ENCODE results near the gene LMX1B. TPM values are rescaled to one million over a fixed set of nuclear protein-coding genes. Genes with fewer than 3 reads are reported as not detected.

The LMX1B gene
- total RNA-seq, 2 experiments from 2014 or later = not detected

DNA sequence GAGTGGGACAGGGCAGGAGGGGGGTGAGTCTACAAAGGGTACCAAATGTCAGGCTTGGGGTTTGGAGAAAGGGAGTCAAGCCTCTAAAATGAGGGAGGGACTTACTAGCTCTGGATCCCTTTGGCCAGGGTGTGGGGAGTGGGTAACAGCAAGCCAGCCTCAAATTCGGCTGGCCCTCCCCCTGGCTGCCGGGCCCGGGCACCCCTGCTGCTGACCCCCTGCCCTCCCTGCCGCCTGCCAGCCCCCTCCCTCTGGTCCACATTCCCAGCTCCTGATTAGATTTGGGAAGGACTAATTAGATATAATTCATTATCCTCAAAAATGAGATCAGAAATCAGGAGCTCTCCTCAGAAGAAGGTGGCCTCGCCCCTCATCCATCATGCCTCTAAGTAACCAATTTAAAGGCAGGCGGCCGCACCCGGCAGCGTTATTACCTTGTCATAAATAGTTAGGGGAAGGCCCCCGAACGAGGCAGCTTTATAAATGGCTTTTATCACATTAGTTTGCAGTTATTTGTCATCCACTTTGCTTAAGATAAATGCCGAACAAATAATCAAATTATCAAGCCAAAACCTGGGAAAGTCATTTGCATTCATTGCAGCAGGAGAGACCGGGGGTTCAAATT is 44.6 kb downstream of the LMX1B start:
- Mint-ChIP-seq H3K4me3 (no peak overlapping the region), H3K9me3 (no peaks in the 10 kb centered on the region), H3K27ac (no peak overlapping the region), H3K27me3 (peaks cover 8% of the 10 kb centered on the region), H3K36me3 (no peaks in the 10 kb centered on the region), H3K4me1 (no peaks in the 10 kb centered on the region)
- POLR2A ChIA-PET = no interaction called here
- ATAC-seq (ENCODE audit: low read depth) (no peak), DNase-seq (no peak)

DNA sequence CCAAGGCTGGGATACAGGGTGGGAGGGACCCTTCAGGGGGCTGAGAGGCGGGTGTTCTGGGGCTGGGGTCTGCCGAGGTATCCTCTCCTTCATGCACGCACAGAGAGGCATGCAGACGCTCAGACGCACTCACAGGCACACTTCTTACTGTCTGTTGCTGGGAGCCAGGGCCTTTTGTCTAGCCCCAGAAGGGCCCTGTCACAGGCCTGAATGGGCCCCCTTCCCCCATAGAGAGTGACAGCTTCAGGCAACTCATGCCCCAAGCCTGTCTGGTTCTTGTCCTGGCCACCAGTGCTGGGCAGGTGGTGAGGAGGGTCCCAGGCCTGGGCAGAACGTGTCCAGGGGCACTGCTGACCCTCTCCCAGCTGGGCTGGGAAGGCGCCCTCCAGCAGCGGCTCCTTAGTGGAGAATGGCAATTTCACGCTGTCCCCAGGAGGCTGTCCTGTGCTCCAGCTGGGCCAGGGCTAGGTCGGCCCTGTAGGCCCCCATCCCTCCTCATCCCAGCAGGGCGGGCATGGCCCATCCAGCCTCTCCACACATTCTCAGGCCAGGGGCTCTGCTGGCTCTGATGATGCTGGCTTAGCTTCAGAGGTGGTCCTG is 45.3 kb downstream of the LMX1B start:
- no peaks in the 10 kb centered on the region for H3K36me3 Mint-ChIP-seq
- no peak overlapping the region for H3K27ac Mint-ChIP-seq
- POLR2A ChIA-PET = no interaction called here
- no peak overlapping the region for H3K4me3 Mint-ChIP-seq
- H3K4me1 Mint-ChIP-seq = no peaks in the 10 kb centered on the region
- DNase-seq (no peak), ATAC-seq (ENCODE audit: low read depth) (no peak)
- peaks cover under 1% of the 10 kb centered on the region for H3K27me3 Mint-ChIP-seq
- H3K9me3 Mint-ChIP-seq = no peaks in the 10 kb centered on the region

DNA sequence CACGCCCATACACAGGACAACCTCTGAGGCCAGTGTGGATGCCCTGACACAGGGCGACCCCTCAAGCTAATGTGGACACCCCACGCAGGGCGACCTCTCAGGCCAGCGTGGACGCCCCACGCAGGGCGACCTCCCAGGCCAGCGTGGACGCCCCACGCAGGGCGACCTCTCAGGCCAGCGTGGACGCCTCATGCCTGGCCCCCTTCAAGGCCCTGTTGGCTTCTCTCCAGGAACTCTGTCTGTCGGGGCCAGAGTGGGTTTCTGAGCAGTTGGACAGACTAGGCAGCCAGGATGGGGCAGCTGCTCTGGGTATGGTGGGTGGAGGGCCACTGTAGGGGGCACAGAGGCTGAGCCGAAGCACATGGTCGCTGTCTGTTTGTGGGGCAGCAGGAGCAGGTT is 47.4 kb downstream of the LMX1B start:
- POLR2A ChIA-PET = no interaction called here
- no peak for ATAC-seq (ENCODE audit: low read depth)
- H3K36me3 Mint-ChIP-seq = no peaks in the 10 kb centered on the region
- no peak overlapping the region for H3K4me3 Mint-ChIP-seq
- no peaks in the 10 kb centered on the region for H3K4me1 Mint-ChIP-seq
- no peak for DNase-seq
- H3K9me3 Mint-ChIP-seq = no peaks in the 10 kb centered on the region
- H3K27me3 Mint-ChIP-seq = peaks cover 18% of the 10 kb centered on the region
- H3K27ac Mint-ChIP-seq = no peak overlapping the region

DNA sequence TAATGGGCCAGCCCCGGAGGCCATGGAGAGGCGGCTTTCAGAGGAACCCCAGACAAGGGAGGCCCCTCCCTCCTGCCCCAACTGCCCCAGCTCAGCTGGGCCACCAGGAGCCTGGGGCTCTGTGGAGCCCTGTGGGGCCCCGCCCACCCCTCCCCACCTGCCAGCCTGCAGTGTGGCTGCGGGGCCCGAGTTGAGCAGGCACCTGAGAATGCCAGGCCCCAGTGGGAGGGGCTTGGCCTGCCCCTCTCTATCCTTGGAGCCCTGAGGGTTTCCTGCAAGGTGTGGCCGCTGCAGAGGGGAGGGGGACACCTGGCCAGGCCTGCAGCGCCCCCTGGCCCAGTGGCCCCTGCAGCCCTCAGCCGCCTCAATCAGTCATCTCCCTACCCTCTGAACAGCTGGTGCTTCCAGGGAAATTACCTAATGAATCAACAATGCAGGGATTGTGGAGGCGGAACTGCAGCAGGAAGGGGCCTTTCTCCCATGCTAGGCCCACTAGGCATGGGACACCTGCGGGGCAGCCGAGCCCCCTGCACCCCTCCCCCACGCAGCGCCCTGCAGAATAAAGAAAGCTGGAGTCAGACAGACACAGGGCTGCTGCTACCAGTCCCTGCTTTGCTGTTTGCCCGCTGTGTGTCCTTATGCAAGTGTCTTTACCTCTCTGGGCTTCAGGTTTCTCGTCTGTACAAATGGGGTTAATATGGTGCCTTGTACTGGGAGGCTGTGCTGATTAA is 48.0 kb downstream of the LMX1B start:
- Mint-ChIP-seq H3K9me3 (no peaks in the 10 kb centered on the region), H3K27me3 (peaks cover 24% of the 10 kb centered on the region), H3K27ac (no peak overlapping the region), H3K4me3 (no peak overlapping the region), H3K36me3 (no peaks in the 10 kb centered on the region), H3K4me1 (peaks cover 1% of the 10 kb centered on the region)
- POLR2A ChIA-PET = no interaction called here
- DNase-seq = no peak
- ATAC-seq (ENCODE audit: low read depth) = no peak

DNA sequence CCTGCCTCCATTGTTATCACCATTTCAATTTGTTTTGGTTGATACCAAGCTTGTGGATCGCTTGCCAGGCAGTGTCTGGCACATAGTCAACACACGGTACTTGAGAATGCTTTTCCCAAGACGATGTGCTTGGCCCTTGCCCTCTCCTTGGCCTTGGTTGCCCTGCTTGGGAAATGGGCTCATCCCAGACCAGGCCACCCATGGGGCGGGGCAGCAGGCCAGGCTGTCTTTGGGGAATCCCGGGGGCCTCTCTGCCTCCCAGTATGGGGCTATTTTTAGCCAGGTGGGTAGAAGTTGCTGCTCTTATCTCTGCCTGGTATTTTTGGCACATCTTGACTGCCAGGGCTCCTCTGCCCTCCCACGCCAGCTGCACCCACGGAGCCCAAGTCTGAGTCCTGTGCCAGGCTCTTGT is 49.9 kb downstream of the LMX1B start:
- Mint-ChIP-seq H3K4me1 (peaks cover 1% of the 10 kb centered on the region), H3K4me3 (no peak overlapping the region), H3K27ac (no peak overlapping the region), H3K27me3 (peaks cover 25% of the 10 kb centered on the region), H3K9me3 (no peaks in the 10 kb centered on the region), H3K36me3 (no peaks in the 10 kb centered on the region)
- ATAC-seq (ENCODE audit: low read depth) = no peak
- POLR2A ChIA-PET = no interaction called here
- no peak for DNase-seq

DNA sequence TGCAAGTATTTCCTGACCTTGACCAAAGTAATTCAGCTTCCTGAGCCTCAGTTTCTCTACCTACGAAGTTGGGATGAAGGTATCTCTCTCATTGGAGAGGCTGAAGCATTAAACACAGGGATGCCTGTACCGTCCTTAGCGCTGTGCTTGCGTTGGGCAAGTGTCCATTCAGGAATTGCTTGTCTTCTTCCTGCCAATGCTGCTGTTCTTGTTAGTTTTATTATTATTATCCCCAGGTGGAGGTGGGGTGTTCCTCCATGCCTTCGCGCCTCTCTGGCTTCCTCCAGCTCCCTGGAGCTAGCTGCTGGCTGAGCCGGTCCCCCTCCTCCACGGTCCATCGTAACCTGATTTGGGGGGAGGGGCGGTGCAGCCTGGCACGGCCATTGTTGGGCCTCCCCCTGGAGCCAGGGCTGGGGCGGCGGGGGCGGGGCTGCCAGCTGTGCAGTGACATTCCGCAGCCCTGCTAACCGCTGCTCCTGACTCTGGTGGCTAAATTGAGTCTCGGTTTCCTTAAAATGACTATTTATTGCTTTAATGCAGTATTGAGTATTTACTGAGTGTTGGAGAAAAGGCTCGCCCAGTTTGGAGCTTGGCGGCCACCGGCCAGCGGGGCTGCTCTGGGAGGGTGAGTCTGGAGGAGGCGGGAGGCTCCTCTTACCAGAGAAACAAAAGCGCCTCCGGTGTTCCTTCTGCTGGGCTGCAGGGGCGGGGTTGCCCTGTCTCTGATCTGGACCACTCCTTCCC is 51.3 kb downstream of the LMX1B start:
- H3K36me3 Mint-ChIP-seq = no peaks in the 10 kb centered on the region
- H3K27ac Mint-ChIP-seq = no peak overlapping the region
- POLR2A ChIA-PET = no interaction called here
- H3K9me3 Mint-ChIP-seq = no peaks in the 10 kb centered on the region
- DNase-seq (no peak), ATAC-seq (ENCODE audit: low read depth) (no peak)
- no peak overlapping the region for H3K4me3 Mint-ChIP-seq
- peaks cover 25% of the 10 kb centered on the region for H3K27me3 Mint-ChIP-seq
- peaks cover 1% of the 10 kb centered on the region for H3K4me1 Mint-ChIP-seq

DNA sequence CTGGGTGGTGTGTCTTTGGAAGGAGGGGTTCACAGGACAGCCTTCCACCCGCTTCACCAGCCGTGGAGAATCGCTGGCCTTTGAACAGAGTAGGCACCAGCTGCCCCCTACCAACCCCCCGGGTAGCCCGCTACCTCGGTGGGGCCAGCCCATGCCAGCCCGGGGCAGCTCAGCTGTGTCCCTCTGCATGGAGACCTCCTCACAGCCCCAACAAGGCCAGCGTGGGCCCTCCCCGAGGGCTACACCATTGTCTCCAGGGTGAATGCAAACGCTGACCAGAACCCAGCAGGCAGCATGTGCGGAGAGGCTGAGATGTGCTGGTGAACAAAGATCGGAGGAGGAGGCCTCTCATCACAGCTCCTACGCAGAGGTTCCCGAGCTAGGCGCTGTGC is 51.9 kb downstream of the LMX1B start:
- Mint-ChIP-seq H3K27me3 (peaks cover 27% of the 10 kb centered on the region), H3K36me3 (no peaks in the 10 kb centered on the region), H3K4me3 (no peak overlapping the region), H3K9me3 (no peaks in the 10 kb centered on the region), H3K27ac (no peak overlapping the region), H3K4me1 (peaks cover 1% of the 10 kb centered on the region)
- POLR2A ChIA-PET = no interaction called here
- DNase-seq (no peak), ATAC-seq (ENCODE audit: low read depth) (no peak)

DNA sequence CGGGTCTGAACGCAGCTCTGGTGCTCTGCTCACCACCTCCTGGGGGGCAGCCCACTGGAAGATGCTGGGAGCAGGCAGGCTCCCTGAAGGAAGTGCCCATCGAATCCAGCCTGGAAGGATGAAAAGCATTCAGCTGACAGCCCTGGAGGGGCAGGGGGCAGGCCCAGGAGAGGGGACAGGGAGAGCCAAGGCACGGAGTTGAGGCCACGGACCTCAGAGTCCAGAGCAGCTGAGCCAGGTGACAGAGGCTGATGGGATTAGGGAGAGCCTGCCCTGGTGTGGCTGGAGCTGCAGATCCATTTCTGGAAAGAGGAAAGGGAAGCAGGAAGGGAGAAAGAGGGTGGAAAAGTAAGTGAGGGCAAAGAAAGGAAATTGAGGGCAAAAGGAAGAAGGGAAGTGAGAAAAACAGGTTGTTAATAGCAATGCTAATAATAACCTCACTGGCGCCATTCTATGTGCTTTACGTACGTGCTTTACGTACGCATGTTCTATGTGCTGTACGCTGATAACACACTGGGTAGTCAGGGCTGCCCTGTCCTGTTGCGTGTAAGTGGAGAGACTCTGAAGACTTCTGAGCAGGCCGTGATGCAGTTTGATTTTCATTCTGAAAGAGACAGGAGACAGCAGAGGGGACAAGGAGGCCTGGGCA is 52.6 kb downstream of the LMX1B start:
- DNase-seq (no peak), ATAC-seq (ENCODE audit: low read depth) (no peak)
- Mint-ChIP-seq H3K27ac (no peak overlapping the region), H3K9me3 (no peaks in the 10 kb centered on the region), H3K36me3 (no peaks in the 10 kb centered on the region), H3K4me3 (no peak overlapping the region), H3K4me1 (peaks cover 1% of the 10 kb centered on the region), H3K27me3 (peaks cover 30% of the 10 kb centered on the region)
- POLR2A ChIA-PET = no interaction called here

DNA sequence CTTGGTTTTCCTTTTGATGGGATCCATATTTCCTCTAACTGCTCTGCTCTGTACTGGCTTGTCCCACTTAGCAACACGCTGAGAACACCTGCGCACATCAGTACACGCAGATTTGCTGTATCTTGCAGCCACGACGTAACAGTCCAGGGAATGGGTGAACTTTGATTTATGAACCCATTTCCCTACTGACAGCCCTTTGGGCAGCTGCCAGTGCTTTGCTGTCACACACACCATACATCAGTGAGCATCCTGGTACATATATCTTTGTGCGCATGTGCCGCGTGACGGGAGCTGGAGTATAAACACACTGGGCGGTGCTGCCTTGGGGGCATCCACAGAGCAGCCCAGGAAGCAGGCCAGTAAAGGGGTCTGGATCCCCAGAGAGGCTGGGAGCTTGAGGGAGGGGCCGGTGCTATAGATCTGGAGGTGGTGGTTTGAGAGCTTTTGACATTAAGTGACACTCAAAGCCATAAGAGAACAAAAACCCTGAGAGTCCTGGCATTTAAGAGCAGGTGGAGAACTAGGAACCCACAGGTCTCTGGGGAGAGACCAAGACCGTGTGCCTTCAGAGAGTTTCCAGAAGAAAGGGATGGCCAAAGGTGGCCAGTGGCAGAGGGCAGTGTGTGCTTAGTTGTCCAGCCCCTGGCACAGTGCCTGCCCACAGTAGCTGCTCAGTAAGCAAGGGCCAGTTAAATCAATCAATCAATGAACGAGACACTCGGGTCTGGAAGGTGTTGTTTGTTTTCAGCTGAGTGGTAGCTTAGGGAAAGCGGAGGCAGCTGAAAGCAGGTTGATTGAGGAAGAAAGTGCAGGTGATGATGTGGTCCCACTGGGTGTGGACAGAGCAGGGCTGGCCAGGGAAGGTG is 53.7 kb downstream of the LMX1B start:
- peaks cover 36% of the 10 kb centered on the region for H3K27me3 Mint-ChIP-seq
- H3K27ac Mint-ChIP-seq = no peak overlapping the region
- no peaks in the 10 kb centered on the region for H3K36me3 Mint-ChIP-seq
- POLR2A ChIA-PET = no interaction called here
- ATAC-seq (ENCODE audit: low read depth) (no peak), DNase-seq (no peak)
- peaks cover 1% of the 10 kb centered on the region for H3K4me1 Mint-ChIP-seq
- H3K9me3 Mint-ChIP-seq = no peaks in the 10 kb centered on the region
- H3K4me3 Mint-ChIP-seq = no peak overlapping the region

DNA sequence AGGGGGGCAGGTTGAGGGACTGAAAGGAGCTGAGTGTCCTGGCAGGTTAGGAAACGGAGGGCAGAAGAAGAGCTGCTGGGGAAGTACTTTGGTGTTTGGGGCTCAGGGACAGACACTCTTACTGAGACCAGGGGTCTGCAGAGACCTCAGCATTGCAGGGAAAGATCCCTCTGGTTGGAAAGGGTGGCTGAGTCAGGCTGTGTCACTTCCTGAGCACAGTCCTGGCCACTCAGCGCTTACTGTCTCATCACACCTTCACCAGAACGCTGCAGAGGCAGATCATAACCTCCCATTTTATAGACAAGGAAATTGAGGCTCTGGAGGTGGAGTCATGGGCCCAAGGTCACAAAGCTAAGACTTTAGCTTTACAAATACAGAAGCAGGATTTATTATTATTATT is 54.3 kb downstream of the LMX1B start:
- Mint-ChIP-seq H3K27me3 (peaks cover 40% of the 10 kb centered on the region), H3K27ac (no peak overlapping the region), H3K4me3 (no peak overlapping the region), H3K9me3 (no peaks in the 10 kb centered on the region), H3K36me3 (no peaks in the 10 kb centered on the region), H3K4me1 (peaks cover 1% of the 10 kb centered on the region)
- DNase-seq (no peak), ATAC-seq (ENCODE audit: low read depth) (no peak)
- POLR2A ChIA-PET = no interaction called here

DNA sequence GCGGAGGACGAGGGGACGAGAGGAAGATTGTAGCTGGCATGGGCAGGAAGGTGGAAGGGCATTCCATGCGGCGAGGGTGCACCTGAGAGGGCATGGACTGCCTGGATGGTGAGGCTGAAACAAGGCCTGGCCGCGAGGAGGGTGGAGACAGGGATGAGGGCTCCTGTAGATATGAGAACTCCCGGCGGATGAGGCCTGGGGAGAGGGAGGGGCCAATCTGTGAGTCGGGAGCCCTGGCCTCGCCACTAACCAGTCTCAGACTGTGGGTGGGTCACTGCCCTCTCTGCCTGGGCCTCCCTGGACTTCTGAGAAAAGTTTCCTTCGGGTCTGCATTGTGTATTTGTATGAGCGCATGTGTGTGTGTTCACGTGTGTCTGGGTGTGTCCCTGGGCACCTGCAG is 55.4 kb downstream of the LMX1B start:
- DNase-seq = no peak
- Mint-ChIP-seq H3K9me3 (no peaks in the 10 kb centered on the region), H3K27me3 (peaks cover 49% of the 10 kb centered on the region), H3K36me3 (no peaks in the 10 kb centered on the region), H3K27ac (no peak overlapping the region), H3K4me1 (peaks cover 1% of the 10 kb centered on the region), H3K4me3 (no peak overlapping the region)
- ATAC-seq (ENCODE audit: low read depth) = no peak
- POLR2A ChIA-PET = no interaction called here

DNA sequence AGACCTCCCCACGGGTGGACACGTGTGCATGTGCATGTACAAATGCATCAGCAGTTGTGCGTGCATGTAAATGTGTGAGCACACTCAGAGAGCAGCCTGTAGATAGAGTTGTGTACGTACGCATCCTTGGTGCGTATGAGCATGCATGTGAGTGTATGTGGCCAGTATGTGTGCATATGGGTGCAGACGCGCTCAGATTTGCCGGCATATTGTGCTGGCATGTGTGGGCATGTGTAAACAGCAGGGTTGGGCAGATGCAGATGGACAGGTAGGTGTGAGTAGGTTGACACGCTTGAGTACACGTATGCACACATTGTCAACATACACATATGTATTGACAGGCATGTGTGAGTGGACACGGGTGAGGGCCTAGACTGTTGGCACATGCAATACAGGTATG is 56.5 kb downstream of the LMX1B start:
- H3K27ac Mint-ChIP-seq = no peak overlapping the region
- no peak overlapping the region for H3K4me3 Mint-ChIP-seq
- ATAC-seq (ENCODE audit: low read depth) = no peak
- peaks cover 1% of the 10 kb centered on the region for H3K4me1 Mint-ChIP-seq
- peaks cover 51% of the 10 kb centered on the region for H3K27me3 Mint-ChIP-seq
- H3K9me3 Mint-ChIP-seq = no peaks in the 10 kb centered on the region
- POLR2A ChIA-PET = no interaction called here
- no peaks in the 10 kb centered on the region for H3K36me3 Mint-ChIP-seq
- no peak for DNase-seq

DNA sequence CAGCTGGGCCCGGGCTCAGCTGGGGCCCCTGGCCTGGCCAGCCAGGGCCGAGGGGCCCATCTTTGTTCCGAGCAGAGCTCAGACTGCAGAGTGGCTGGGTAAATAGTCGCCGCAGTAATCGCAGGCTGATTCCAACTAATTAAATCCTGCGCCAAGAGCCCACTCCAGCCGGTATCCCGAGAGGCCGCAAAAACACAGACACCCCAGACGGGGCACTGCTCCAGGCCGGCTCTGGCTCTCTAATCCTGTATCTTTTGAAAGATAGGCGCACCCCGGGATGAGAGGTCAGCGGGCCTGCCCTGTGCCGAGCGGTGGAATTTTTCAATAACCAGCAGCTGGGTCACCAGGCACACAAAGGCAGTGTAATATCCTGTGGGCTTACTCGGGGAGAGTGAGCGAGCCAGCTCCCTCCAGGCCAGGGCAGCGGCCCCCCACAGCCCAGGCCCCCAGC is 57.7 kb downstream of the LMX1B start:
- POLR2A ChIA-PET = no interaction called here
- ATAC-seq (ENCODE audit: low read depth) = no peak
- H3K4me1 Mint-ChIP-seq = peaks cover 5% of the 10 kb centered on the region

More for the DNA sequence above, 57.7 kb downstream of the LMX1B start:
- Mint-ChIP-seq H3K27ac (no peak overlapping the region), H3K9me3 (no peaks in the 10 kb centered on the region), H3K27me3 (peaks cover 50% of the 10 kb centered on the region), H3K4me3 (no peak overlapping the region), H3K36me3 (peaks cover 2% of the 10 kb centered on the region)
- DNase-seq = no peak

Measured in activated naive CD8-positive, alpha-beta T cell treated with anti-CD3 and anti-CD28 coated beads, Interleukin-2, amount 10 ng/mL, durations not matched to agents 7 days and 5 days (primary cell).